ENCODE results near the gene BAZ1B. TPM values are rescaled to one million over a fixed set of nuclear protein-coding genes. Genes with fewer than 3 reads are reported as not detected.
A peak's percentile ranks its signal among the peaks of the same experiment; 100 is the strongest.

Gene BAZ1B
- total and polyA plus RNA-seq, 5 donors from 2014 or later, result 13.0 to 61.8 (median 13.9) TPM

- H3K4me1 ChIP-seq (ENCODE audit: control insufficient read depth, insufficient read depth, low read length, poor library complexity, severe bottlenecking), result no peaks in the 10 kb centered on the region
- no peaks in the 10 kb centered on the region for H3K9me3 ChIP-seq (ENCODE audit: control insufficient read depth in 2 of 2, low read length in 2 of 2)
- Mint-ChIP-seq H3K27ac (peak overlapping the region in 1 of 3 donors; percentile 7), H3K4me3 (no peak overlapping the region), H3K4me1 (peaks cover 6 to 21% (median 10%) of the 10 kb centered on the region in 4 donors), H3K36me3 (peaks cover 46% of the 10 kb centered on the region), H3K9me3 (no peaks in the 10 kb centered on the region), H3K27me3 (no peaks in the 10 kb centered on the region)
- DNase-seq (peak in 2 of 3 donors; percentile 63 to 67), ATAC-seq (ENCODE audit: low read depth in 2 of 2) (peak; percentile 78 to 86)
- no peaks in the 10 kb centered on the region for H3K27me3 ChIP-seq (ENCODE audit: control insufficient read depth, insufficient read depth, low read length)
- no peak overlapping the region for H3K4me3 ChIP-seq (ENCODE audit: low read depth, low read length)
- no peak overlapping the region for H3K27ac ChIP-seq (ENCODE audit: insufficient read depth, low read length, poor library complexity, severe bottlenecking)
- H3K36me3 ChIP-seq (ENCODE audit: control insufficient read depth, insufficient read depth, low read length), result peaks cover 79% of the 10 kb centered on the region
These were observed 70.2 kb downstream of the BAZ1B start for GRCh38 chr7:73451780-73452398.

GRCh38 chr7:73449422-73449821 lies 72.7 kb downstream of the BAZ1B start:
- H3K4me1 ChIP-seq (ENCODE audit: control insufficient read depth, insufficient read depth, low read length, poor library complexity, severe bottlenecking), result no peaks in the 10 kb centered on the region
- Mint-ChIP-seq H3K4me1 (peaks cover 6 to 21% (median 10%) of the 10 kb centered on the region in 4 donors), H3K4me3 (no peak overlapping the region), H3K27me3 (no peaks in the 10 kb centered on the region), H3K27ac (peak overlapping the region in 1 of 3 donors; percentile 85), H3K9me3 (no peaks in the 10 kb centered on the region), H3K36me3 (peaks cover 47% of the 10 kb centered on the region)
- no peak for ATAC-seq (ENCODE audit: low read depth in 2 of 2)
- no peak overlapping the region for H3K4me3 ChIP-seq (ENCODE audit: low read depth, low read length)
- H3K27me3 ChIP-seq (ENCODE audit: control insufficient read depth, insufficient read depth, low read length), result no peaks in the 10 kb centered on the region
- H3K9me3 ChIP-seq (ENCODE audit: control insufficient read depth in 2 of 2, low read length in 2 of 2), result no peaks in the 10 kb centered on the region
- peaks cover 81% of the 10 kb centered on the region for H3K36me3 ChIP-seq (ENCODE audit: control insufficient read depth, insufficient read depth, low read length)
- no peak overlapping the region for H3K27ac ChIP-seq (ENCODE audit: insufficient read depth, low read length, poor library complexity, severe bottlenecking)
- no peak for DNase-seq

GRCh38 chr7:73448609-73449008 lies 73.5 kb downstream of the BAZ1B start:
- Histone ChIP-seq H3K27me3 (ENCODE audit: control insufficient read depth, insufficient read depth, low read length) (no peaks in the 10 kb centered on the region), H3K27ac (ENCODE audit: insufficient read depth, low read length, poor library complexity, severe bottlenecking) (no peak overlapping the region), H3K4me3 (ENCODE audit: low read depth, low read length) (no peak overlapping the region), H3K36me3 (ENCODE audit: control insufficient read depth, insufficient read depth, low read length) (peaks cover 85% of the 10 kb centered on the region), H3K4me1 (ENCODE audit: control insufficient read depth, insufficient read depth, low read length, poor library complexity, severe bottlenecking) (no peaks in the 10 kb centered on the region), H3K9me3 (ENCODE audit: control insufficient read depth in 2 of 2, low read length in 2 of 2) (no peaks in the 10 kb centered on the region)
- H3K4me1 Mint-ChIP-seq, result peaks cover 6 to 21% (median 10%) of the 10 kb centered on the region in 4 donors
- peak overlapping the region; percentile 34 to 97 (median 85) for H3K27ac Mint-ChIP-seq
- ATAC-seq (ENCODE audit: low read depth in 2 of 2) (no peak), DNase-seq (no peak)
- H3K27me3 Mint-ChIP-seq, result no peaks in the 10 kb centered on the region
- peaks cover 46% of the 10 kb centered on the region for H3K36me3 Mint-ChIP-seq
- H3K9me3 Mint-ChIP-seq, result no peaks in the 10 kb centered on the region
- H3K4me3 Mint-ChIP-seq, result no peak overlapping the region

- Histone ChIP-seq H3K9me3 (ENCODE audit: control insufficient read depth in 2 of 2, low read length in 2 of 2) (no peaks in the 10 kb centered on the region), H3K27me3 (ENCODE audit: control insufficient read depth, insufficient read depth, low read length) (no peaks in the 10 kb centered on the region), H3K36me3 (ENCODE audit: control insufficient read depth, insufficient read depth, low read length) (peaks cover 90% of the 10 kb centered on the region), H3K4me1 (ENCODE audit: control insufficient read depth, insufficient read depth, low read length, poor library complexity, severe bottlenecking) (no peaks in the 10 kb centered on the region), H3K4me3 (ENCODE audit: low read depth, low read length) (no peak overlapping the region), H3K27ac (ENCODE audit: insufficient read depth, low read length, poor library complexity, severe bottlenecking) (no peak overlapping the region)
- Mint-ChIP-seq H3K36me3 (peaks cover 57% of the 10 kb centered on the region), H3K9me3 (no peaks in the 10 kb centered on the region), H3K27ac (peak overlapping the region in 2 of 3 donors; percentile 50 to 70), H3K4me3 (no peak overlapping the region), H3K27me3 (no peaks in the 10 kb centered on the region), H3K4me1 (peaks cover 6 to 21% (median 10%) of the 10 kb centered on the region in 4 donors)
- DNase-seq (no peak), ATAC-seq (ENCODE audit: low read depth in 2 of 2) (no peak)
These were observed 74.9 kb downstream of the BAZ1B start for GRCh38 chr7:73447121-73447733.

GRCh38 chr7:73446682-73447081 lies 75.4 kb downstream of the BAZ1B start:
- ATAC-seq (ENCODE audit: low read depth in 2 of 2) (no peak), DNase-seq (no peak)
- Histone ChIP-seq H3K4me1 (ENCODE audit: control insufficient read depth, insufficient read depth, low read length, poor library complexity, severe bottlenecking) (no peaks in the 10 kb centered on the region), H3K27me3 (ENCODE audit: control insufficient read depth, insufficient read depth, low read length) (no peaks in the 10 kb centered on the region), H3K9me3 (ENCODE audit: control insufficient read depth in 2 of 2, low read length in 2 of 2) (no peaks in the 10 kb centered on the region), H3K4me3 (ENCODE audit: low read depth, low read length) (no peak overlapping the region), H3K36me3 (ENCODE audit: control insufficient read depth, insufficient read depth, low read length) (peaks cover 95% of the 10 kb centered on the region), H3K27ac (ENCODE audit: insufficient read depth, low read length, poor library complexity, severe bottlenecking) (no peak overlapping the region)
- Mint-ChIP-seq H3K27me3 (no peaks in the 10 kb centered on the region), H3K9me3 (no peaks in the 10 kb centered on the region), H3K4me1 (peaks cover 2 to 19% (median 10%) of the 10 kb centered on the region in 4 donors), H3K27ac (peak overlapping the region in 2 of 3 donors; percentile 50 to 70), H3K36me3 (peaks cover 61% of the 10 kb centered on the region), H3K4me3 (no peak overlapping the region)

- peaks cover 63% of the 10 kb centered on the region for H3K36me3 Mint-ChIP-seq
- H3K27ac Mint-ChIP-seq, result no peak overlapping the region
- H3K36me3 ChIP-seq (ENCODE audit: control insufficient read depth, insufficient read depth, low read length), result peaks cover 88% of the 10 kb centered on the region
- ATAC-seq (ENCODE audit: low read depth in 2 of 2) (no peak), DNase-seq (no peak)
- H3K4me1 Mint-ChIP-seq, result peaks cover 0 to 5% (median 4%) of the 10 kb centered on the region in 4 donors
- H3K4me3 ChIP-seq (ENCODE audit: low read depth, low read length), result no peak overlapping the region
- no peak overlapping the region for H3K4me3 Mint-ChIP-seq
- no peaks in the 10 kb centered on the region for H3K9me3 Mint-ChIP-seq
- no peaks in the 10 kb centered on the region for H3K4me1 ChIP-seq (ENCODE audit: control insufficient read depth, insufficient read depth, low read length, poor library complexity, severe bottlenecking)
- no peaks in the 10 kb centered on the region for H3K27me3 ChIP-seq (ENCODE audit: control insufficient read depth, insufficient read depth, low read length)
- H3K9me3 ChIP-seq (ENCODE audit: control insufficient read depth in 2 of 2, low read length in 2 of 2), result no peaks in the 10 kb centered on the region
- H3K27ac ChIP-seq (ENCODE audit: insufficient read depth, low read length, poor library complexity, severe bottlenecking), result no peak overlapping the region
- no peaks in the 10 kb centered on the region for H3K27me3 Mint-ChIP-seq
These were observed 78.4 kb downstream of the BAZ1B start for GRCh38 chr7:73443548-73444255.

- Mint-ChIP-seq H3K27me3 (no peaks in the 10 kb centered on the region), H3K9me3 (no peaks in the 10 kb centered on the region), H3K4me1 (peaks cover 0 to 4% (median 4%) of the 10 kb centered on the region in 4 donors), H3K36me3 (peaks cover 57% of the 10 kb centered on the region), H3K27ac (peak overlapping the region in 2 of 3 donors; percentile 20 to 76), H3K4me3 (no peak overlapping the region)
- Histone ChIP-seq H3K4me3 (ENCODE audit: low read depth, low read length) (no peak overlapping the region), H3K27me3 (ENCODE audit: control insufficient read depth, insufficient read depth, low read length) (no peaks in the 10 kb centered on the region), H3K36me3 (ENCODE audit: control insufficient read depth, insufficient read depth, low read length) (peaks cover 81% of the 10 kb centered on the region), H3K4me1 (ENCODE audit: control insufficient read depth, insufficient read depth, low read length, poor library complexity, severe bottlenecking) (no peaks in the 10 kb centered on the region), H3K27ac (ENCODE audit: insufficient read depth, low read length, poor library complexity, severe bottlenecking) (no peak overlapping the region), H3K9me3 (ENCODE audit: control insufficient read depth in 2 of 2, low read length in 2 of 2) (no peaks in the 10 kb centered on the region)
- DNase-seq (no peak), ATAC-seq (ENCODE audit: low read depth in 2 of 2) (no peak)
These were observed 79.1 kb downstream of the BAZ1B start for GRCh38 chr7:73442903-73443500.

Data from CD4-positive, CD25-positive, alpha-beta regulatory T cell (primary cell).